DND-41 (cell line): ENCODE results near the gene PTOV1.

Experiments used
- ATAC-seq: fragments of 200-7000 bp; cut with Tn5 transposase; 3 replicates; pipeline ENCODE4 v1.9.1; 2021; ENCODE audit warnings: low read depth; ENCODE audit not compliant: insufficient read depth
- DNase-seq: peaks from one replicate; pipeline ENCODE4 v3.0.0-alpha.2; 2020
- H2AFZ ChIP-seq: 2 replicates; pipeline ENCODE4 v1.6.0; 2012; ENCODE audit warnings: low read depth, low read length
- H3K27ac ChIP-seq: 2 replicates; pipeline ENCODE4 v1.5.1; 2012; ENCODE audit warnings: low read length, inconsistent platforms
- H3K27me3 ChIP-seq: fragments of 200-600 bp; sonication (generic); 2 replicates; pipeline ENCODE4 v1.6.0; 2012; ENCODE audit warnings: low read length, mild to moderate bottlenecking, inconsistent platforms; ENCODE audit not compliant: insufficient read depth, poor library complexity
- H3K36me3 ChIP-seq: 2 replicates; pipeline ENCODE4 v1.5.1; 2012; ENCODE audit warnings: low read length, inconsistent platforms; ENCODE audit not compliant: insufficient read depth
- H3K4me1 ChIP-seq: 2 replicates; pipeline ENCODE4 v1.5.1; 2012; ENCODE audit warnings: mild to moderate bottlenecking, low read length; ENCODE audit not compliant: insufficient read depth
- H3K4me2 ChIP-seq: 2 replicates; pipeline ENCODE4 v1.6.0; 2012; ENCODE audit warnings: mild to moderate bottlenecking, moderate library complexity, low read length, inconsistent platforms; ENCODE audit not compliant: insufficient read depth
- H3K4me3 ChIP-seq, 2 experiments: fragments of 200-600 bp in 1 of 2; shearing (Covaris generic) in 1 of 2; 2 replicates each; pipeline ENCODE4 v1.5.1; 2012 to 2016; ENCODE audit warnings: inconsistent platforms in 2 of 2, low read length in 2 of 2, mild to moderate bottlenecking in 2 of 2, low read depth in 1 of 2, moderate library complexity in 1 of 2
- H3K79me2 ChIP-seq: 2 replicates; pipeline ENCODE4 v1.6.0; 2012; ENCODE audit warnings: low read length, inconsistent platforms; ENCODE audit not compliant: insufficient read depth
- H3K9ac ChIP-seq: 2 replicates; pipeline ENCODE4 v1.6.0; 2012; ENCODE audit warnings: low read depth, mild to moderate bottlenecking, inconsistent platforms, low read length, moderate library complexity
- H3K9me3 ChIP-seq: 2 replicates; pipeline ENCODE4 v1.5.1; 2012; ENCODE audit warnings: low read length, moderate library complexity, mild to moderate bottlenecking, inconsistent platforms; ENCODE audit not compliant: insufficient read depth, severe bottlenecking
- H4K20me1 ChIP-seq: 2 replicates; pipeline ENCODE4 v1.6.0; 2012; ENCODE audit warnings: low read length; ENCODE audit not compliant: insufficient read depth
- EZH2 ChIP-seq: IDR thresholded peaks from 3 replicates; pipeline ENCODE4 v1.6.1; 2012; ENCODE audit warnings: borderline replicate concordance, low read depth, mild to moderate bottlenecking, moderate library complexity, low read length, inconsistent platforms; ENCODE audit not compliant: severe bottlenecking
- TF ChIP-seq, protein P1 (sequence below): IDR thresholded peaks from 2 replicates; pipeline ENCODE4 v1.5.1; 2012; ENCODE audit warnings: borderline replicate concordance, low read length, moderate library complexity, mild to moderate bottlenecking; ENCODE audit not compliant: poor library complexity, severe bottlenecking; ENCODE audit errors: extremely low read depth

The PTOV1 gene

DNA sequence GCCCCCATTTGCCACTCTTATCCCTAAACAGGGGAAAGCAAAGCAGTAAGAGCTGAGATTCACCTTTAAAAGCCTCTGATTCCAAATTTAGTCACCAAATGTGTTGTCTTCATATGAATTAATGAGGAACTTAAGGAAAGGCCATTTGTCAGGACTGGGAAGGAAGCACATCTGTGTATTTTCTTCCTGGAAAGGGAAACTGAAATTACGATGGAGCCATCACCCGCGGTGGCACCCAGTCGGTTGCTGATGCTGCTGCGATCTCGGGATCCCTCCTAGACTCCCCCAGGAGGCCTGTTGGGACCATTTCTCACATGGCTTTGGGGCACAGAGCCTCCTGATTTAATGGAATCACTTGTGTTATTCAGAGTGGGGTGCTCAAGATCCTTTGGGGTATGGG is 53.2 kb downstream of the PTOV1 start:
- Histone ChIP-seq H2AFZ (no peak overlapping the region), H3K9ac (no peak overlapping the region), H3K36me3 (peaks cover 29% of the 10 kb centered on the region), H4K20me1 (peaks cover 35% of the 10 kb centered on the region), H3K27ac (no peak overlapping the region), H3K79me2 (peaks cover 11% of the 10 kb centered on the region; the same call in 1 of the 2 replicates), H3K27me3 (no peaks in the 10 kb centered on the region), H3K4me2 (no peak overlapping the region), H3K4me1 (peaks cover 4% of the 10 kb centered on the region; the same call in 1 of the 2 replicates), H3K9me3 (no peaks in the 10 kb centered on the region), H3K4me3 (no peak overlapping the region)
- ATAC-seq (no peak), DNase-seq (no peak)
- TF ChIP-seq EZH2: no peak
- TF ChIP-seq, protein P1, sequence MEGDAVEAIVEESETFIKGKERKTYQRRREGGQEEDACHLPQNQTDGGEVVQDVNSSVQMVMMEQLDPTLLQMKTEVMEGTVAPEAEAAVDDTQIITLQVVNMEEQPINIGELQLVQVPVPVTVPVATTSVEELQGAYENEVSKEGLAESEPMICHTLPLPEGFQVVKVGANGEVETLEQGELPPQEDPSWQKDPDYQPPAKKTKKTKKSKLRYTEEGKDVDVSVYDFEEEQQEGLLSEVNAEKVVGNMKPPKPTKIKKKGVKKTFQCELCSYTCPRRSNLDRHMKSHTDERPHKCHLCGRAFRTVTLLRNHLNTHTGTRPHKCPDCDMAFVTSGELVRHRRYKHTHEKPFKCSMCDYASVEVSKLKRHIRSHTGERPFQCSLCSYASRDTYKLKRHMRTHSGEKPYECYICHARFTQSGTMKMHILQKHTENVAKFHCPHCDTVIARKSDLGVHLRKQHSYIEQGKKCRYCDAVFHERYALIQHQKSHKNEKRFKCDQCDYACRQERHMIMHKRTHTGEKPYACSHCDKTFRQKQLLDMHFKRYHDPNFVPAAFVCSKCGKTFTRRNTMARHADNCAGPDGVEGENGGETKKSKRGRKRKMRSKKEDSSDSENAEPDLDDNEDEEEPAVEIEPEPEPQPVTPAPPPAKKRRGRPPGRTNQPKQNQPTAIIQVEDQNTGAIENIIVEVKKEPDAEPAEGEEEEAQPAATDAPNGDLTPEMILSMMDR: no peak

DNA sequence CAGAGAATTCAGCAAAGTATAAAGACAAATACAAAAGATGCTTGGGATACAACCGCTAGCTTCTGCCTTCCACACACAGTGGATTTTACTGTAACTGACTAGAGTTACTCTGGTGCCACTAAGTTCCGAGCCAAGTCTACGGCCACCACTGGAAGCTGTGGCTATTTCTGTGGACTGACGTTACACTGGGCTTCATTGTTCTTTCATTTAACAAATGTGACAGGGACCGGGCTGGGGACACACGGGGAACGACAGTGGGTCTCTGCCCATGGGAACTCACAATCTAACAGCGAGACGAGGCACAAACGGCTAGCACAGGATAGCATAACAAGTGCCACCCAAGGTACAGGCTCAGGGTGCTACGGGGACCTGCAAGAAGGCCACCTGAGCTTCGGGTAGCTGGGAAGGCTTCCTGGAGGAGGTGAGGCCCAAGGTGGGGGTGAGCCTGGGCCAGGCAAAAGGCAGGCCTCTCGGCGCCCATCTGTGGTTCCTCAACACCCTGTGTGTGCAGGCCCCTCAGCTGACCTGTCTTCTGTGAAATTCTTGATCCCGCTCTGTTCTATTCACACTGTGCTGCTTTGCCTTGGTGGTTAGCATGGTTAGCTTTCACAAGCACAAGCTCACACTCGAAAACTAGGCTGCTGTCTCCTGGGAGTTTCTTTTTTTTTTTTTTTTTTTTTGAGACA is 56.1 kb downstream of the PTOV1 start:
- TF ChIP-seq EZH2: no peak
- TF ChIP-seq, protein P1: no peak
- Histone ChIP-seq H3K4me1 (peaks cover 4% of the 10 kb centered on the region; the same call in 1 of the 2 replicates), H2AFZ (no peak overlapping the region), H3K9ac (no peak overlapping the region), H3K4me2 (no peak overlapping the region), H4K20me1 (peaks cover 60% of the 10 kb centered on the region), H3K4me3 (no peak overlapping the region), H3K27me3 (no peaks in the 10 kb centered on the region), H3K36me3 (peaks cover 56% of the 10 kb centered on the region), H3K79me2 (peaks cover 39% of the 10 kb centered on the region), H3K27ac (no peak overlapping the region), H3K9me3 (no peaks in the 10 kb centered on the region)
- no peak for DNase-seq
- ATAC-seq: no peak

DNA sequence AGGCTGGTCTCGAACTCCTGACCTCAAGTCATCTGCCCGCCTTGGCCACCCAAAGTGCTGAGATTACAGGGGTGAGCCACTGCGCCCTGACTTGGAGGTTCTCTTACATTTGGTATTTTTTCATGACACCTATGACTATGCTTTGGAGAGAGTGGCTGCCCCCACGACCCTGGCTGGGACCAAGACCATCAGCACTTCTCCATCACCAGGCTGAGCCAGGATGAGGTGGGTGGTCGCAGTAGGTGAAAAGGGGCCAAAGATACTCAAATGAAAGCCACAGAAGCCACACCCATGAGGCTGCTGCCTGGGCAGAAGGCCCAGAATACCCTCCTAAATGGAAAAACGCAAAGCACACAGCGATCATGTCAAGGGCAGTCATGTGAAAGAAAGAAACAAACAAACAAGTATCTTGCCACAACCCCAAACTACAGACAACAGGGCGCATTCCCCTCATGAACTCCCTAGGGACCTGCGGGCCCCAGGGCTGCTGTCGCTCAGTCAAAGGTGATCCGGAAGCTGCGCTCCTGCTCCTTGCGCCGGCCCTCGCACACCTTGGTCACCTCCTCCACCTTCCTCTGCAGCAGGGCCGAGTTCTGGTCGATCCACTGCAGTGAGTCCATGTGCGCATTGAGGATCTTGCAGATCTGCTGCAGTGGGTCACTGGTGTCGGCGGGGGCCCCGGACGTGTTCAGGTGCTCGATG is 56.9 kb downstream of the PTOV1 start:
- Histone ChIP-seq H2AFZ (no peak overlapping the region), H3K4me2 (no peak overlapping the region), H3K4me3 (no peak overlapping the region), H3K36me3 (peaks cover 64% of the 10 kb centered on the region), H3K27me3 (no peaks in the 10 kb centered on the region), H3K27ac (no peak overlapping the region), H4K20me1 (peaks cover 67% of the 10 kb centered on the region), H3K9me3 (no peaks in the 10 kb centered on the region), H3K79me2 (peaks cover 45% of the 10 kb centered on the region), H3K9ac (no peak overlapping the region), H3K4me1 (peaks cover 4% of the 10 kb centered on the region; the same call in 1 of the 2 replicates)
- no peak for DNase-seq
- no peak for TF ChIP-seq EZH2
- TF ChIP-seq, protein P1: no peak
- ATAC-seq: no peak
